Measurements from ENCODE around the gene HDGFL3. TPM values are rescaled to one million over a fixed set of nuclear protein-coding genes. Genes with fewer than 3 reads are reported as not detected.
"Not testable (repeated sequence)": the region's sequence is repeated elsewhere in the genome, so short reads cannot be mapped to it uniquely, and the experiment has no call there.

The HDGFL3 gene
- total and polyA plus RNA-seq, 4 experiments from 2014 or later = 1.7 to 6.5 (median 3.3) TPM

DNA sequence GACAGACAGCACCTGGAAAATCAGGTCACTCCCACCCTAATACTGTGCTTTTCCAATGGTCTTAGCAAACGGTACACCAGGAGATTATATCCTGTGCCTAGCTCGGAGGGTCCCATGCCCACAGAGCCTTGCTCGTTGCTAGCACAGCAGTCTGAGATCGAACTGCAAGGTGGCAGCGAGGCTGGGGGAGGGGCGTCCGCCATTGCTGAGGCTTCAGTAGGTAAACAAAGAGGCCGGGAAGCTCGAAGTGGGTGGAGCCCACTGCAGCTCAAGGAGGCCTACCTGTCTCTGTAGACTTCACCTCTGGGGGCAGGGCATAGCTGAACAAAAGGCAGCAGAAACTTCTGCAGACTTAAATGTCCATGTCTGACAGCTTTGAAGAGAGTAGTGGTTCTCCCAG lies 14.2 kb upstream of the HDGFL3 start:
- intact Hi-C loops (cut with micrococcal nuclease); CTCF ChIA-PET (ENCODE audit: partially characterized antibody); H3K9me3 Mint-ChIP-seq: not testable (repeated sequence)

DNA sequence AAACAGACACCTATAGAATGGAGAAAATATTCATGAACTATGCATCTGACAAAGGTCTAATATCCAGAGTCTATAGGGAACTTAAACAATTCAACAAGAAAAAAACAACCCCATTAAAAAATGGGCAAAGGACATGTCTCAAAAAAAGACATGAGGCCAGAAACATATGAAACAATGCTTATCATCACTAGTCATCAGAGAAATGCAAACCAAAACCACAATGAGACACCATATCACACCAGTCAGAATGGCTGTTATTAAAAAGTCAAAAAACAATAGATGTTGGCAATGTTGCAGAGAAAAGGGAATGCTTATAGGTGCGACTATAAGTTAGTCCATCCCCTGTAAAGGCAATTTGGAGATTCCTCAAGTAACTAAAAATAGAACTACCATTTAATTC lies 11.4 kb upstream of the HDGFL3 start:
- Mint-ChIP-seq H3K9me3 (peaks cover 0 to 13% (median 4%) of the 10 kb centered on the region in 8 donors), H3K27me3 (peaks cover 14 to 23% of the 10 kb centered on the region in 2 donors), H3K36me3 (no peaks in the 10 kb centered on the region), H3K4me3 (no peak overlapping the region), H3K27ac (no peak overlapping the region), H3K4me1 (no peaks in the 10 kb centered on the region)
- ChIA-PET POLR2A (ENCODE audit: partially characterized antibody) (no interaction called here), CTCF (ENCODE audit: partially characterized antibody) (no interaction called here)
- H3K9me3 ChIP-seq (ENCODE audit: control insufficient read depth in 1 of 2, low read length in 2 of 2) = no peaks in the 10 kb centered on the region
- H3K27me3 ChIP-seq (ENCODE audit: insufficient read depth, low read length) = no peaks in the 10 kb centered on the region
- intact Hi-C loops (cut with micrococcal nuclease) = no loop called here
- DNase-seq = no peak
- H3K27ac ChIP-seq (ENCODE audit: low read depth, low read length) = no peak overlapping the region
- H3K4me3 ChIP-seq (ENCODE audit: low read length in 2 of 2) = no peak overlapping the region
- no peaks in the 10 kb centered on the region for H3K4me1 ChIP-seq (ENCODE audit: insufficient read depth, low read length)
- H3K36me3 ChIP-seq (ENCODE audit: insufficient read depth, low read length) = no peaks in the 10 kb centered on the region

More for the DNA sequence above, 14.2 kb upstream of the HDGFL3 start:
- H3K4me1 Mint-ChIP-seq; H3K27me3 ChIP-seq (ENCODE audit: insufficient read depth, low read length); H3K36me3 ChIP-seq (ENCODE audit: insufficient read depth, low read length); H3K27ac Mint-ChIP-seq; H3K9me3 ChIP-seq (ENCODE audit: control insufficient read depth in 1 of 2, low read length in 2 of 2); H3K27ac ChIP-seq (ENCODE audit: low read depth, low read length); H3K4me1 ChIP-seq (ENCODE audit: insufficient read depth, low read length); POLR2A ChIA-PET (ENCODE audit: partially characterized antibody); DNase-seq; H3K36me3 Mint-ChIP-seq; H3K4me3 ChIP-seq (ENCODE audit: low read length in 2 of 2); H3K4me3 Mint-ChIP-seq: not testable (repeated sequence)
- H3K27me3 Mint-ChIP-seq = peaks cover 6 to 17% of the 10 kb centered on the region in 2 donors

GRCh38 chr15:83215306-83215705 lies 7.7 kb upstream of the HDGFL3 start:
- POLR2A ChIA-PET (ENCODE audit: partially characterized antibody) = no interaction called here

GRCh38 chr15:83210619-83211018 lies 3.0 kb upstream of the HDGFL3 start:
- H3K4me3 ChIP-seq (ENCODE audit: low read length in 2 of 2) = no peak overlapping the region
- Mint-ChIP-seq H3K36me3 (peaks cover 0 to 3% of the 10 kb centered on the region in 2 donors), H3K27me3 (peaks cover 15 to 19% of the 10 kb centered on the region in 2 donors), H3K4me3 (no peak overlapping the region), H3K4me1 (peaks cover 3 to 7% (median 5%) of the 10 kb centered on the region in 4 donors), H3K27ac (no peak overlapping the region), H3K9me3 (peaks cover 0 to 12% (median 2%) of the 10 kb centered on the region in 8 donors)
- ChIA-PET POLR2A (ENCODE audit: partially characterized antibody) (no interaction called here), CTCF (ENCODE audit: partially characterized antibody) (no interaction called here)
- no peak overlapping the region for H3K27ac ChIP-seq (ENCODE audit: low read depth, low read length)
- H3K4me1 ChIP-seq (ENCODE audit: insufficient read depth, low read length) = no peaks in the 10 kb centered on the region
- DNase-seq = no peak
- intact Hi-C loops (cut with micrococcal nuclease) = no loop called here
- H3K27me3 ChIP-seq (ENCODE audit: insufficient read depth, low read length) = peaks cover 8% of the 10 kb centered on the region
- H3K9me3 ChIP-seq (ENCODE audit: control insufficient read depth in 1 of 2, low read length in 2 of 2) = no peaks in the 10 kb centered on the region
- no peaks in the 10 kb centered on the region for H3K36me3 ChIP-seq (ENCODE audit: insufficient read depth, low read length)

More at GRCh38 chr15:83215306-83215705, 7.7 kb upstream of the HDGFL3 start:
- Histone ChIP-seq H3K36me3 (ENCODE audit: insufficient read depth, low read length) (no peaks in the 10 kb centered on the region), H3K27me3 (ENCODE audit: insufficient read depth, low read length) (no peaks in the 10 kb centered on the region), H3K4me1 (ENCODE audit: insufficient read depth, low read length) (no peaks in the 10 kb centered on the region), H3K4me3 (ENCODE audit: low read length in 2 of 2) (no peak overlapping the region), H3K9me3 (ENCODE audit: control insufficient read depth in 1 of 2, low read length in 2 of 2) (no peaks in the 10 kb centered on the region), H3K27ac (ENCODE audit: low read depth, low read length) (no peak overlapping the region)
- H3K27me3 Mint-ChIP-seq = peaks cover 18 to 20% of the 10 kb centered on the region in 2 donors
- H3K4me1 Mint-ChIP-seq = no peaks in the 10 kb centered on the region
- H3K27ac Mint-ChIP-seq = no peak overlapping the region
- DNase-seq = no peak
- H3K9me3 Mint-ChIP-seq = peaks cover 0 to 13% (median 4%) of the 10 kb centered on the region in 8 donors
- no peak overlapping the region for H3K4me3 Mint-ChIP-seq
- intact Hi-C loops (cut with micrococcal nuclease) = no loop called here
- no peaks in the 10 kb centered on the region for H3K36me3 Mint-ChIP-seq
- CTCF ChIA-PET (ENCODE audit: partially characterized antibody) = interaction anchor here (2.6 kb wide), 1 partner anchor 32 kb away, joined by 7 read pairs; no protein-coding TSS in a partner anchor

DNA sequence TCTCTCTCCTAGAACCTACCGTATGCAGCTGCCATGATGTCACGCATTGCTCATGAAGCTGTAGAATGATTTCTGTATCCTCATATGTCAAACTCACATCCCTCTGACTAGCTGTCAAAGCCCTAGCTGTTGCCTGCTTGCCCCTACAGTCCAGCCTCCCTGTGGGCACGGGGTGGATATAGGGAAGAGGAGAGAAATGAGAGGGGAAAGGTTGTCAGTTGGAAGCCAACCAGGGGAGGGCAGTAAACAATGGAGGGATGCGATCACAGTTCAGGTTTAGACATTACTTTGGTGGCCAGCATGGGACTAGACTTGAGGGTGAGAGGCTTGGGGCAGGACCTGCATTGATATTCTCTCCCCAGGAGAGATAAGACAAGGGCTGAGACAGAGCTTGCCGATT lies 1.7 kb upstream of the HDGFL3 start:
- CTCF ChIA-PET (ENCODE audit: partially characterized antibody) = no interaction called here
- intact Hi-C loops (cut with micrococcal nuclease) = no loop called here

GRCh38 chr15:83208367-83208661 lies 691 bp upstream of the HDGFL3 start:
- CTCF ChIA-PET (ENCODE audit: partially characterized antibody) = no interaction called here
- Histone ChIP-seq H3K4me1 (ENCODE audit: insufficient read depth, low read length) (no peaks in the 10 kb centered on the region), H3K27ac (ENCODE audit: low read depth, low read length) (no peak overlapping the region), H3K9me3 (ENCODE audit: control insufficient read depth in 1 of 2, low read length in 2 of 2) (no peaks in the 10 kb centered on the region), H3K27me3 (ENCODE audit: insufficient read depth, low read length) (peaks cover 8% of the 10 kb centered on the region), H3K4me3 (ENCODE audit: low read length in 2 of 2) (no peak overlapping the region), H3K36me3 (ENCODE audit: insufficient read depth, low read length) (no peaks in the 10 kb centered on the region)
- Mint-ChIP-seq H3K9me3 (no peaks in the 10 kb centered on the region), H3K4me1 (peaks cover 3 to 7% (median 5%) of the 10 kb centered on the region in 4 donors), H3K4me3 (no peak overlapping the region), H3K27ac (no peak overlapping the region), H3K36me3 (peaks cover 0 to 3% of the 10 kb centered on the region in 2 donors), H3K27me3 (peaks cover 13 to 19% of the 10 kb centered on the region in 2 donors)
- DNase-seq = no peak
- POLR2A ChIA-PET (ENCODE audit: partially characterized antibody) = no interaction called here
- intact Hi-C loops (cut with micrococcal nuclease) = no loop called here

More for the DNA sequence above, 1.7 kb upstream of the HDGFL3 start:
- no peak for DNase-seq
- Histone ChIP-seq H3K4me1 (ENCODE audit: insufficient read depth, low read length) (no peaks in the 10 kb centered on the region), H3K27me3 (ENCODE audit: insufficient read depth, low read length) (peaks cover 8% of the 10 kb centered on the region), H3K4me3 (ENCODE audit: low read length in 2 of 2) (no peak overlapping the region), H3K36me3 (ENCODE audit: insufficient read depth, low read length) (no peaks in the 10 kb centered on the region), H3K9me3 (ENCODE audit: control insufficient read depth in 1 of 2, low read length in 2 of 2) (no peaks in the 10 kb centered on the region), H3K27ac (ENCODE audit: low read depth, low read length) (no peak overlapping the region)
- H3K27me3 Mint-ChIP-seq = peaks cover 16 to 19% of the 10 kb centered on the region in 2 donors
- H3K36me3 Mint-ChIP-seq = peaks cover 0 to 3% of the 10 kb centered on the region in 2 donors
- H3K4me3 Mint-ChIP-seq = no peak overlapping the region
- POLR2A ChIA-PET (ENCODE audit: partially characterized antibody) = no interaction called here
- H3K4me1 Mint-ChIP-seq = peaks cover 3 to 7% (median 5%) of the 10 kb centered on the region in 4 donors
- H3K27ac Mint-ChIP-seq = no peak overlapping the region
- peaks cover 0 to 3% (median 0%) of the 10 kb centered on the region in 8 donors for H3K9me3 Mint-ChIP-seq

DNA sequence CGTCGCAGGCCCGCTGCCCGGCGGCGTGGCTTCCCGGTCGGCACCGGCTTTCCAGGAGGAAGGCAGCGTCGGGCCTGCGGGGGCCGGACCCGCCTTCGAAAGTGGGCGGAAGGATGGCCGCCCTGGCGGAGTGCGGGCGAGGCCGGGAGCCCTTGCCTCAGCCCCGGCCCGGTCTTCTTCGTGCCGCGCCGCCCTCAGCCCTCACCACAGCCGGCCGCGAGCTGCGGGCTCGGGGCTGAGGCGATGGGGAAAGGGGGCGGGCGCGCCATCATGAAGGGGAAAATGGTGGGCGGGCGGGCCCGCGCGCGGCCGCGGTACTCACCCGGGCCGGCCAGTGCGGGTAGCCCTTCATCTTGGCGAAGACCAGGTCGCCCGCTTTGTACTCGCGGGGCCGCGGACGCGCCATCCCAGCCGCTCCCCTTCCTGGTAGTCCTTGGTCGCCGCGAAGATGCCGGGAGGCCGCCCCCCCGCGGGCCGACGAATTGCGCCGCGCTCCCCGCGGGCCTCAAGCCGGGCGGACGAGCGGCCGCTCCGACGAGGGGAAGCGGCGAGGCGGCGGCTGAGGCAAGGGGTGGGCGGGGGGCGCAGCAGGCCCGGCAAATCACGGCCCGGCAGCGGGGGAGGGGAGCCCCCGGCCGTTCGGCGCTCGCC lies 489 bp downstream of the HDGFL3 start:
- Histone ChIP-seq H3K27me3 (ENCODE audit: insufficient read depth, low read length) (peaks cover 8% of the 10 kb centered on the region), H3K27ac (ENCODE audit: low read depth, low read length) (no peak overlapping the region), H3K4me3 (ENCODE audit: low read length in 2 of 2) (peak overlapping the region in 1 of 2 donors; percentile 29), H3K36me3 (ENCODE audit: insufficient read depth, low read length) (no peaks in the 10 kb centered on the region), H3K4me1 (ENCODE audit: insufficient read depth, low read length) (no peaks in the 10 kb centered on the region), H3K9me3 (ENCODE audit: control insufficient read depth in 1 of 2, low read length in 2 of 2) (no peaks in the 10 kb centered on the region)
- no peaks in the 10 kb centered on the region for H3K9me3 Mint-ChIP-seq
- ChIA-PET POLR2A (ENCODE audit: partially characterized antibody) (no interaction called here), CTCF (ENCODE audit: partially characterized antibody) (no interaction called here)
- no peak overlapping the region for H3K27ac Mint-ChIP-seq
- DNase-seq = peak in 3 of 5 donors; percentile 0 to 16 (median 7)
- peaks cover 0 to 3% of the 10 kb centered on the region in 2 donors for H3K36me3 Mint-ChIP-seq
- H3K27me3 Mint-ChIP-seq = peaks cover 12 to 19% of the 10 kb centered on the region in 2 donors
- intact Hi-C loops (cut with micrococcal nuclease) = no loop called here
- H3K4me3 Mint-ChIP-seq = no peak overlapping the region
- H3K4me1 Mint-ChIP-seq = peaks cover 3 to 7% (median 5%) of the 10 kb centered on the region in 4 donors

All from CD4-positive, alpha-beta memory T cell (primary cell).